ENCODE data around the gene CPSF2. TPM values are rescaled to one million over a fixed set of nuclear protein-coding genes. Genes with fewer than 3 reads are reported as not detected.

Gene CPSF2
- total RNA-seq, 1 donor from 2014 or later, result 82.4 TPM

Other genes with a start within 250 kb of the CPSF2 start
- gene FBLN5, start 174.3 kb upstream of the CPSF2 start, total RNA-seq, result 1.5 and 1.9 TPM in 2 replicates
- gene TRIP11, start 81.9 kb upstream of the CPSF2 start, total RNA-seq, result 46.7 and 50.4 TPM in 2 replicates
- gene ATXN3, start 15.4 kb upstream of the CPSF2 start, total RNA-seq, result 24.2 and 25.5 TPM in 2 replicates
- 103 and 107 TPM in 2 replicates for gene NDUFB1, start 263 bp upstream of the CPSF2 start, total RNA-seq
- gene SLC24A4, start 201.2 kb downstream of the CPSF2 start, total RNA-seq, result 0.05 and 0.07 TPM in 2 replicates

Data from T-helper 1 cell treated with Interleukin-12 subunit alpha and Interleukin-12 subunit beta and Interleukin-4 antibody, amounts not matched to agents 30 ng/mL and 1 ng/mL, for 36 hours (primary cell).